Epithelial cell of prostate (primary cell): ENCODE results near the gene C19orf67.
"Not testable (repeated sequence)": the region's sequence is repeated elsewhere in the genome, so short reads cannot be mapped to it uniquely, and the experiment has no call there.

Experiments used
- DNase-seq: peaks from one replicate; pipeline ENCODE4 v3.0.0-alpha.2; 2011; ENCODE audit warnings: low read depth, low spot score
- H3K27ac ChIP-seq: fragments of 450-650 bp; 2 replicates; pipeline ENCODE4 v1.5.1; 2017; ENCODE audit warnings: mild to moderate bottlenecking

Gene C19orf67

DNA sequence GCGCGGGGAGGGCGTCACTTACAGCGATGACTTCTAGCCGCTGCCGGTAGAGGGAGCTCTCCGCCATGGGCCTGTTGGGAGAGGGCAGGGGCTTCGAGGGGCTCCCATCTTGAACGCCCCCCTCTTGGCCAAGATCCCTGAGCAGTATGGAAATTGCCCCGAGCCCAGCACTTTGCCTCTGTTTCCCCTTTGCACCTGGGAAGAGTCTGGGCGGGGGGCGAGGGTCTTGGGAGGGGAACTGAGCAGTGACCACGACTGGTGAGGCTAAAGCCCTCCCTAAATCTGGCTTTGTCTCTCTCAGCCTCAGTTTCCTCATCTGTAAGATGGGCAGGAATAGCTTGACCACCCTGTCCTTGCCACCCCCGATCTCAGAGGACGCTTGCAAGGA, 26.5 kb downstream of the C19orf67 start:
- DNase-seq = no peak
- no peak overlapping the region for H3K27ac ChIP-seq

DNA sequence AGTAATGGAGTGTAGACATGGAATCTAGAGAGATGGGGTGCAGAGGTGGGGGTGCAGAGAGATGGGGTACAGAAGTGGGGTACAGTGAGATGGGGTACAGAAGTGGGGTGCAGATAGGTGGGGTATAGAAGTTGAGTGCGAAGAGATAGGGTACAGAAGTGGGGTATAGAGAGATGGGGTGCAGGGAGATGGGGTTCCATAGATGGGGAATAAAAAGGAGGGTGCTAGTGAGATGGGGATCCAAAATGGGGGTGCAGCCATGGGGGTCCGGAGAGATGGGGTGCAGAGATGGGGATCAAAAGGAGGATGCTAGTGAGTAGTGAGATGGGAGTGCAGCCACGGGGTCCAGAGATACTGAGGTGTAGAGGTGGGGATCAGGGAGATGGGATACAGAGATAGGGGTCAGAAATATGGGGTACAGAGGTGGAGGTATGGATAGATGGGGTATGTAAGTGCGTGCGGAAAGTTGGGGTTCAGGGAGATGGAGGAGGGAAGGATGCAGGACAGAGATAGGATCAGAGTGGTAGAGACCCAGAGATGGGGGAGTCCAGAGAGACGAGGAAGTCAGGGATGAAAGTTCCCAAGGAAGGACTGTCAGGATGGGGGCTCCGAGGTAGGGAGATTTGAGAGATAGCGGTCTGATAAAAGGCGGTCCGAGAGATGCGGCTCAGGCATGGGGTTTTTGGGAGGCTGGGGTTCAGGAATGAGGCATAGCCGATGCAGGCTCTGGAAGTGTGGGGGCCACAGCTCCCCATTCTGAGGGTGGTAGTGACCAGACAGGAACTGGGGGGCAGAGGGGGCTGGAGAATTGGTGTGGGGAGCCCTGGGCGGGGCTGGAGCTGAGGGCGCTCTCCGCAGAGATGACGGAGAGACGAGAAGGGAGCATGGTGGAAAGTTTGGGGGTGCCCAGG, 27.1 kb downstream of the C19orf67 start:
- no peak overlapping the region for H3K27ac ChIP-seq
- DNase-seq = no peak

GRCh38 chr19:14056741-14057356, 28.7 kb downstream of the C19orf67 start:
- no peak overlapping the region for H3K27ac ChIP-seq
- DNase-seq = no peak

GRCh38 chr19:14056069-14056666, 29.4 kb downstream of the C19orf67 start:
- no peak overlapping the region for H3K27ac ChIP-seq
- no peak for DNase-seq

DNA sequence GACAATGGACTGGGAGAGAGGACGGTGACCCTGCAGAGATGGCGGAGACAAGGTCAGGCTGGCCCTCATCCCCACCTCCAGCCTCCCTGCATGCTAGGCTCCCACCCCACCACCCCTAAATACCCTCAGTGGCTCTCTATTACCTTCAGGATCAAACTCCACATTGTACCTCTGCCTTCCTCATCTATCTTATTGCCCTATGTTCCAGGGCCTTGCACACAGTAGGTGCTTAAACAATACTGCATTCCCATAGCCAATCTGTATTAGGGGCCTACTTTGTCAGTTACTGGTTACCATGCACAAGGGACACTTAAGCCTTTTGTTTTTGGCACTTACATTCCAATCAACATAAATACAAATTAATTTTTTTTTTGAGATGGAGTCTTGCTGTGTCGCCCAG, 30.2 kb downstream of the C19orf67 start:
- DNase-seq = no peak

GRCh38 chr19:14054721-14055120, 30.9 kb downstream of the C19orf67 start:
- DNase-seq = no peak
- H3K27ac ChIP-seq = no peak overlapping the region

More for the DNA sequence above, 30.2 kb downstream of the C19orf67 start:
- no peak overlapping the region for H3K27ac ChIP-seq

GRCh38 chr19:14054099-14054498, 31.5 kb downstream of the C19orf67 start:
- no peak for DNase-seq
- H3K27ac ChIP-seq = no peak overlapping the region

DNA sequence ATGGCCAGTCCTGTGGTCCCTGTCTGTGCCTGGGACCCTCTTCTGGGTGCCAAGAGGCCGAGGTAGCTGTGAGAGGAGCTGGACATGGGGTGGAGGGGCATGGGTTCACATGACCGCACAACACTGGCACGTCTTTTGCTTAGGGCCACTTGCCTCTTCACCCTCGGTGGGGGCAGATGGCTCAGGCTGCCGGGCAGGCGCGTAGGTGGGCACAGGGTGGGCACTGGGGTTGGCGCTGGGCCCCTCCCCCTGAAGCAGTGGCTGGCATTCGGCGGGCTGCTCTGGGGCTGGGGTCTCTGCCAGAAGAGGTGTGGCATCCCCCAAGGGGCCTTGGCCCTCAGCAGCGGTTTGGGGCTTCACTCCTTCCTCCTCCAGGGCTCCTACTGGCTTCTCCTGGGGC, 32.1 kb downstream of the C19orf67 start:
- H3K27ac ChIP-seq = no peak overlapping the region
- DNase-seq = no peak

GRCh38 chr19:14053032-14053431, 32.6 kb downstream of the C19orf67 start:
- no peak for DNase-seq
- H3K27ac ChIP-seq = no peak overlapping the region

GRCh38 chr19:14052470-14052869, 33.1 kb downstream of the C19orf67 start:
- no peak overlapping the region for H3K27ac ChIP-seq
- no peak for DNase-seq

- DNase-seq = no peak
- no peak overlapping the region for H3K27ac ChIP-seq
Measured at GRCh38 chr19:14051980-14052379, 33.6 kb downstream of the C19orf67 start.

- H3K27ac ChIP-seq, DNase-seq: not testable (repeated sequence)
Measured at GRCh38 chr19:14050961-14051360, 34.6 kb downstream of the C19orf67 start.

- DNase-seq = no peak
Measured at GRCh38 chr19:14050512-14050911, 35.1 kb downstream of the C19orf67 start.

DNA sequence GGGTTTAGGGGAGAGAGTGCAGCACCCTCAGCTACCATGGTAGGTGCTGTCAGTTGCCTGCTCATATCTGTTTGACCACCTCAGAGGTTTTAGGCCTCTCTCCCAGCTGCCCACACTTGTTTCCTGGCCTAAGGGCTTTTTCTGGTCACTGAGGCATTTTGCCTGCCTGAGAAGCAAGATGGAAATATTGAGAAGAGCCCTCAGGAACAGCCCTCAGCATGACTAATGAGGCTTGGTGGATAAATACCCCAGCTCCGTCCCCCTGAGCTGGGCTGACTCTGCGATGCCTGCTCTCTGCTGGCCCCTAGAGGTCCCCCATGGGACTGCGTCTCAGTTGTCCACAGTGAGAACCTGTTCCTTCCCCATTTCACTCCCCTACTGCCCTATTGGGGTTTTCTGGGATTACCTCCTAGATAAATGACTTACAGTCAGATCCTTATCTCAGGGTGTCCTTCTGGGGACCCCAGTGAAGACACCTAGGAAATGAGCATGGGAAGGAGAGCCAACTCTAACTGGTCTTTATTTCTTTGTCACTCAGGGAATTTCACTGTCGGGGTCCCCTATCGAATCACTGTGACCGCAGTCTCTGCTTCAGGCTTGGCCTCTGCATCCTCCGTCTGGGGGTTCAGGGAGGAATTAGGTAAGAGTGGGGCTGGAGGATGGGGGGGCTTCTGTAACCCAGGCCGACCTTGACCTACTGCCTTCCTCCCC, 37.0 kb downstream of the C19orf67 start:
- no peak overlapping the region for H3K27ac ChIP-seq
- DNase-seq = no peak

More at GRCh38 chr19:14050512-14050911, 35.1 kb downstream of the C19orf67 start:
- no peak overlapping the region for H3K27ac ChIP-seq

DNA sequence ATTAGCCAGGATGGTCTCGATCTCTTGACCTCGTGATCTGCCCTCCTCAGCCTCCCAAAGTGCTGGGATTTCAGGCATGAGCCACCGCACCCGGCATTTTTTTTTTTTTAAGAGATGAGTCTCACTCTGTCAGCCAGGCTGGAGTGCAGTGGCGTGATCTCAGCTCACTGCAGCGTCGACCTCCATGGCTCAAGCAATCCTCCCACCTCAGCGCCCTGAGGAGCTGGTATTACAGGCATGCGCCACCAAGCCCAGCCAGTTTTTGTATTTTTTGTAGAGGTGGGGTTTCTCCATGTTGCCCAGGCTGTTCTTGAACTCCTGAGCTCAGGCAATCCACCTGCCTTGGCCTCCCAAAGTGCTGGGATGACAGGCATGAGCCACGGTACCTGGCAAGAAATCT, 37.7 kb downstream of the C19orf67 start:
- not testable (repeated sequence) for DNase-seq, H3K27ac ChIP-seq

DNA sequence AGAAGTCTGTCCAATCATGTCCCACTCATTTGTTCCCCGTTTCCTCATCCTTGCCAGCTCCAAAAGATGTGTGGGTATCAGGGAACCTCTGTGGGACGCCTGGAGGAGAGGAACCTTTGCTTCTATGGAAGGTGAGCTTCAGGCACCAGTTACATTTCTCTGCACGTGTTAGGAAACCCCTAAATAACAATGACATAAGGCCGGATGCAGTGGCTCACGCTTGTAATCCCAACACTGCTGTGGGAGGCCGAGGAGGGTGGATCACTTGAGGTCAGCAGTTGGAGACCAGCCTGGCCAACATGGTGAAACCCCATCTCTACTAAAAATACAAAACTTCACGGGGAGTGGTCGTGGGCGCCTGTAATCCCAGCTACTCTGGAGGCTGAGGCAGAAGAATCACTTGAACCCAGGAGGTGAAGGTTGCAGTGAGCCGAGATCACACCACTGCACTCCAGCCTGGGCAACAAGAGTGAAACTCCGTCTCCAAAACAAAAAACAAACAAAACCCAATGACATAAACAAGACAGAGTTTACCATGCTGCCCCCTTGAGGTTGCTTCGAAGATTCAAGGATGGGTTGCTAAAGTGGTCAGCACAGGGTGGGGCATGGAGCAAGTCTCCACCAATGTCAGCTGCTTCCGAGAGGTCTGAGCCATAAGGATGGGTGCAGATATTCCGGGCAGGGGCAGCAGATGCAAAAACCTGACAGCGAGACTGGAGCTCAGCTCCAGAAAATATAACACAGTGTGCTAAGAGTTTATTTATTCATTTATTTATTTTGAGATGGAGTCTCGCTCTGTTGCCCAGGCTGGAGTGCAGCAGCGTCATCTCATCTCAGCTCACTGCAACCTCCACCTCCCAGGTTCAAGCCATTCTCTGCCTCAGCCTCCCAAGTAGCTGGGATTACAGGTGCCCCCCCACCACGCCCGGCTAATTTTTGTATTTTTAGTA, 42.6 kb downstream of the C19orf67 start:
- H3K27ac ChIP-seq, DNase-seq: not testable (repeated sequence)

DNA sequence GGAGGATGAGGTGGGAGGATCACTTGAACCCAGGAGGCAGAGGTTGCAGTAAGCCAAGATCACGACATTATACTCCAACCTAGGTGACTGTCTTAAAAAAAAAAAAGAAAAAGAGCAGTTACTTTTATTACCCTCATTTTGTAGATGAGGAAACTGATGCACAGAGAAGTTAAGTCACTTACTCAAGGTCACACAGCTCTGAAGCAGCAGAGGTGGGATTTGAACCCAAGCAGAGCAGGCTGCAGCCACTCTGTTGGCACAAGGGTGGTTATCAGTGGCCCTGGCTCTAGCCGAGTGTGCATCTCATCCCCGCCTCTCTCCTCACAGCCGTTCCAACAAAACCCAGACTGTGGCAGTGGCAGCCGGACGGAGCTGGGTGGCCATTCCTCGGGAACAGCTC, 46.4 kb downstream of the C19orf67 start:
- DNase-seq = no peak
- no peak overlapping the region for H3K27ac ChIP-seq

DNA sequence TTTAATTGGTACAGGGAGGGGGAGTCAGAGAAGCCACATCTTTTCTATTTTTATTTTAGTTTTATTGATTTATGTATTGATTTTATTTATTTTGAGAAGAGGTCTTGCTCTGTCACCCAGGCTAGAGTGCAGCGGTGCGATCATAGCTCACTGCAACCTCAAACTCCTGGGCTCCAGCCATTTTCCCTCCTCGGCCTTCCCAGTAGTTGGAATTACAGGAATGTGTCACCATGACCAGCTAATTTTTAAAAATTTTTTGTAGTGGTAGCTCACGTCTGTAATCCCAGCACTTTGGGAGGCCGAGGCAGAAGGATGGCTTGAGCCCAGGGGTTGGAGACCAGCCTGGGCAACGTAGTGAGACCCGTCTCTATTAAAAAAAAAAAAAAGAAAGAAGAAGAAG, 49.9 kb downstream of the C19orf67 start:
- DNase-seq = no peak
- H3K27ac ChIP-seq = no peak overlapping the region

DNA sequence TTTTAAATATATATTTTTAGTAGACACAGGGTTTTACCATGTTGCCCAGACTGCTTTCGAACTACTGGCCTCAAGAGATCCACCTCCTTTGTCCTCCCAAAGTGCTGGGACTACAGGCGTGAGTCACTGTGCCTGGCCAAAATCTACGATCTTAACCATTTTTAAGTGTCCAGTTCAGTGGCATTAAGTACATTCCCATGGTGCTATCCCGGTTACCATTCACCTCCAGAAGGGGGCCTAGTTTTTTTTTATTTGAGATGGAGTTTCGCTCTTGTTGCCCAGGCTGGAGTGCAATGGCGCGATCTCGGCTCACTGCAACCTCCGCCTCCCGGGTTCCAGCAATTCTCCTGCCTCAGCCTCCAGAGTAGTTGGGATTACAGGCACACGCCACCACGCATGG, 50.4 kb downstream of the C19orf67 start:
- not testable (repeated sequence) for DNase-seq, H3K27ac ChIP-seq
